Gastroesophageal sphincter (tissue), 4 donors: ENCODE measurements around the gene DDIT3. TPM values are rescaled to one million over a fixed set of nuclear protein-coding genes. Genes with fewer than 3 reads are reported as not detected.

ENCODE experiments used
- ATAC-seq: fragments of 150-250 bp; one replicate; pipeline ENCODE4 v1.9.1; 2016; ENCODE audit warnings: mild to moderate bottlenecking, moderate library complexity
- H3K27ac ChIP-seq, 4 donors: fragments of 200-600 bp; sonication (generic) in 3 of 4; 1 replicate in 3 of 4; 2 replicates in 1 of 4; pipeline ENCODE4 v1.5.1; 2016 to 2019
- H3K27me3 ChIP-seq: fragments of 200-600 bp; sonication (generic); one replicate; pipeline ENCODE4 v1.5.1; 2019
- H3K36me3 ChIP-seq, 2 donors: fragments of 200-600 bp; sonication (generic); one replicate each; pipeline ENCODE4 v1.5.1; 2019; ENCODE audit warnings: control low read depth in 1 of 2
- H3K4me1 ChIP-seq, 3 donors: fragments of 200-600 bp; sonication (generic); 1 replicate in 2 of 3; 2 replicates in 1 of 3; pipeline ENCODE4 v1.5.1; 2016 to 2019; ENCODE audit warnings: control low read depth in 2 of 3
- H3K4me3 ChIP-seq, 2 donors: fragments of 200-600 bp; sonication (generic); one replicate each; pipeline ENCODE4 v1.5.1; 2019; ENCODE audit warnings: mild to moderate bottlenecking in 1 of 2, moderate library complexity in 1 of 2
- H3K9me3 ChIP-seq, 3 donors: fragments of 200-600 bp; sonication (generic); one replicate each; pipeline ENCODE4 v1.5.1; 2017 to 2019; ENCODE audit warnings: control low read depth in 2 of 3
- CTCF ChIP-seq, 4 experiments: fragments of 200-600 bp in 2 of 4; fragments of 450-650 bp in 2 of 4; sonication (generic) in 1 of 4; IDR thresholded peaks; one replicate each; pipeline ENCODE4 v1.5.1; 2017 to 2019; ENCODE audit warnings: antibody characterized with exemption in 4 of 4, mild to moderate bottlenecking in 2 of 4, moderate library complexity in 2 of 4
- EP300 ChIP-seq: sonication (generic); formaldehyde crosslinking; IDR thresholded peaks from one replicate; pipeline ENCODE4 v1.6.1; 2017; ENCODE audit warnings: antibody characterized with exemption, mild to moderate bottlenecking
- POLR2A ChIP-seq, 2 donors: fragments of 450-650 bp; IDR thresholded peaks; one replicate each; pipeline ENCODE4 v1.6.1; 2017; ENCODE audit warnings: antibody characterized with exemption in 2 of 2, mild to moderate bottlenecking in 2 of 2, moderate library complexity in 1 of 2
- POLR2AphosphoS5 ChIP-seq: sonication (generic); formaldehyde crosslinking; IDR thresholded peaks from one replicate; pipeline ENCODE4 v1.6.1; 2017; ENCODE audit warnings: antibody characterized with exemption
- WGBS, 2 donors: methylation state at CpG; one replicate each; pipeline ENCODE4 v1.1.5; 2018; ENCODE audit warnings: low coverage in 1 of 2; 5-methylcytosine and 5-hydroxymethylcytosine counted together
- total RNA-seq, 4 donors: library from RNA; depleted of rRNA; stranded (reverse); fragments of >200 nt; gene quantifications; one replicate each; pipeline ENCODE4 v1.1.0, GENCODE V29; 2016

DDIT3 gene
- total RNA-seq, 4 donors from 2014 or later, result 17.7 to 41.2 (median 36.5) TPM

- no peaks in the 10 kb centered on the region for H3K36me3 ChIP-seq
- peak within 1 kb of the TSS; percentile 41 to 54 for H3K4me3 ChIP-seq
- H3K9me3 ChIP-seq, result no peaks in the 10 kb centered on the region
- peaks cover 3 to 35% (median 15%) of the 10 kb centered on the region in 3 donors for H3K4me1 ChIP-seq
- TF ChIP-seq CTCF (IDR thresholded peaks at IDR 0.05), result peak in 1 of 4 experiments; percentile 42
- no peak for TF ChIP-seq POLR2AphosphoS5
- peak within 1 kb of the TSS in 1 of 4 donors; percentile 38 for H3K27ac ChIP-seq
- no peak for ATAC-seq
- peaks cover 28% of the 10 kb centered on the region for H3K27me3 ChIP-seq
- WGBS, 2 donors, result 8 to 11% methylated on average over 4 to 6 of the region's 52 CpGs
Measured at GRCh38 chr12:57549909-57550640, 29.8 kb upstream of the DDIT3 start, which contains the start of gene KIF5A. KIF5A (plus strand) TSS chr12:57550044; CDS start chr12:57550272, 228 bp downstream.

- H3K36me3 ChIP-seq, result no peaks in the 10 kb centered on the region
- ATAC-seq, result no peak
- H3K27ac ChIP-seq, result peak overlapping the region in 1 of 4 donors; percentile 38
- TF ChIP-seq POLR2AphosphoS5 (no peak), EP300 (no peak), CTCF (IDR thresholded peaks at IDR 0.05) (no peak), POLR2A (IDR thresholded peaks at IDR 0.05) (no peak)
- peaks cover 28% of the 10 kb centered on the region for H3K27me3 ChIP-seq
- H3K4me3 ChIP-seq, result peak overlapping the region; percentile 41 to 54
- H3K4me1 ChIP-seq, result peaks cover 3 to 42% (median 15%) of the 10 kb centered on the region in 3 donors
- no peaks in the 10 kb centered on the region for H3K9me3 ChIP-seq
- WGBS, 2 donors, result 31 to 70% methylated on average over 2 to 12 of the region's 13 CpGs
Measured at GRCh38 chr12:57549203-57549908, 29.0 kb upstream of the DDIT3 start.

- no peak overlapping the region for H3K27ac ChIP-seq
- ATAC-seq, result no peak
- H3K4me3 ChIP-seq, result no peak overlapping the region
- peaks cover 28% of the 10 kb centered on the region for H3K27me3 ChIP-seq
- WGBS, 2 donors, result 49 to 82% methylated on average over 2 of the region's 2 CpGs
- no peaks in the 10 kb centered on the region for H3K9me3 ChIP-seq
- TF ChIP-seq POLR2A (IDR thresholded peaks at IDR 0.05), result no peak
- no peak for TF ChIP-seq CTCF (IDR thresholded peaks at IDR 0.05)
- TF ChIP-seq EP300, result no peak
- no peak for TF ChIP-seq POLR2AphosphoS5
- H3K4me1 ChIP-seq, result peaks cover 3 to 49% (median 15%) of the 10 kb centered on the region in 3 donors
- H3K36me3 ChIP-seq, result no peaks in the 10 kb centered on the region
Measured at GRCh38 chr12:57548488-57548887, 28.2 kb upstream of the DDIT3 start.

- Histone ChIP-seq H3K36me3 (no peaks in the 10 kb centered on the region), H3K27me3 (peaks cover 28% of the 10 kb centered on the region), H3K4me3 (no peak overlapping the region), H3K9me3 (no peaks in the 10 kb centered on the region), H3K4me1 (peaks cover 3 to 54% (median 15%) of the 10 kb centered on the region in 3 donors), H3K27ac (no peak overlapping the region)
- no peak for TF ChIP-seq POLR2AphosphoS5
- TF ChIP-seq CTCF (IDR thresholded peaks at IDR 0.05), result no peak
- TF ChIP-seq POLR2A (IDR thresholded peaks at IDR 0.05), result no peak
- no peak for TF ChIP-seq EP300
- WGBS, 2 donors, result 76% methylated on average over 2 of the region's 2 CpGs; no CpG with 5 or more reads in 1 of the 2 donors
- ATAC-seq, result no peak
Measured at GRCh38 chr12:57548013-57548315, 27.6 kb upstream of the DDIT3 start.
